ENCODE measurements around the gene PITRM1.

The PITRM1 gene

DNA sequence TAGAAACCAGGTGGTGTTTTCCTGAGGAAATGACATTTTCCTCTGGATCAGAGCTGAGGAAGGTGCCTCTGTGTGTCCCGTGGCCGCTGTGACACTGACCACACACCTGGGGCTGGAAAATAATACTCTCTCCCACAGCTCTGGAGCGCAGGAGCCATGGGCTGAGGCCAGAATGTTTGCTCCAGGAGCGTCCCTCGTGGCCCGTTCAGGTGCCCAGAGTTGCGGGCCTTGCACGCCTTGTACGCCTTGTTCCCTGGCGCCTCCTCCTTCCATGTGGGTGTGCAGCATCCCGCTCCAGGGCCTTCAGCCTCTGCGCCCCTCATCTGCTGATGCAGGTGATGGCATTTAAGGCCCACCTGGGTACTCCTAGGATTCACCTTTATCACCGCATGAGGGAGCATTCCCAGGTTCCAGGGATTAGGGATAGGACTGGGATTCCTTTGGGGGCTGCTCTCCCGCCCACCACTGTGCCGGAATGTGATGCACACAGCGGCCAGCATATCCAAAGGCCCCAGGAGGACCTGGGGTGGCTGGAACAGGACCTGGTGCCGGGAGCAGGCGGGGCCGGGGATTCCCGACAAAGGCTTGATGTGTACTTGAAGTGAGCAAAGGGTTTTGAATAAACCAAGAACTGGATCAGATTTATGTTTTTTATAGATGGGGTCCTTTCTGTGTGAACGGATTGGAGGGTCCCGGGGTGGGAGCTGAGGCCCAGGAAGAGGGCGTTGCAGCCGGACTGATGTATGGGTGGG, 44.0 kb downstream of the PITRM1 start:
- no peak for DNase-seq (ENCODE audit: extremely low read depth, low read depth)
- TF ChIP-seq, protein P1, sequence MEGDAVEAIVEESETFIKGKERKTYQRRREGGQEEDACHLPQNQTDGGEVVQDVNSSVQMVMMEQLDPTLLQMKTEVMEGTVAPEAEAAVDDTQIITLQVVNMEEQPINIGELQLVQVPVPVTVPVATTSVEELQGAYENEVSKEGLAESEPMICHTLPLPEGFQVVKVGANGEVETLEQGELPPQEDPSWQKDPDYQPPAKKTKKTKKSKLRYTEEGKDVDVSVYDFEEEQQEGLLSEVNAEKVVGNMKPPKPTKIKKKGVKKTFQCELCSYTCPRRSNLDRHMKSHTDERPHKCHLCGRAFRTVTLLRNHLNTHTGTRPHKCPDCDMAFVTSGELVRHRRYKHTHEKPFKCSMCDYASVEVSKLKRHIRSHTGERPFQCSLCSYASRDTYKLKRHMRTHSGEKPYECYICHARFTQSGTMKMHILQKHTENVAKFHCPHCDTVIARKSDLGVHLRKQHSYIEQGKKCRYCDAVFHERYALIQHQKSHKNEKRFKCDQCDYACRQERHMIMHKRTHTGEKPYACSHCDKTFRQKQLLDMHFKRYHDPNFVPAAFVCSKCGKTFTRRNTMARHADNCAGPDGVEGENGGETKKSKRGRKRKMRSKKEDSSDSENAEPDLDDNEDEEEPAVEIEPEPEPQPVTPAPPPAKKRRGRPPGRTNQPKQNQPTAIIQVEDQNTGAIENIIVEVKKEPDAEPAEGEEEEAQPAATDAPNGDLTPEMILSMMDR (IDR thresholded peaks at IDR 0.05; ENCODE audit: low read depth, low read length), result no peak

DNA sequence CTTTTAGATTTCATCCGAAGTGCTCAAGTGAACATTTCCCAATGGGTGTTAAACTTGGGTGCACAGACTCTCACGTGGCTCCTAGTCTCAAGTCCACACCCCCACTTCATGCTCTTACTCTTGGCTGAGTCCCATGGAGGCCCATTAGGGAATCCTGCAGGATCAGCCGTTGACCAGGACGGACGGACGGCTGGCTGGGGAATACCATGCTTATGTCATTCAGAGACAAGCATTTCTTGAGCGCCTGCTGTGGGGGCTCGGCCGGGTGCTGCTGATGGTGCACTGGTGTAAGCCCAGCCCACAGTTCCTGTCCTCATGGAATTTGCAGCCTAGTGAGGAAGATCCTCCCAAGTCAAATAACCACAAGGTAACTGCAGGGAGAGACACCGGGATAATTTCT, 44.7 kb downstream of the PITRM1 start:
- TF ChIP-seq, protein P1 (IDR thresholded peaks at IDR 0.05; ENCODE audit: low read depth, low read length), result no peak
- no peak for DNase-seq (ENCODE audit: extremely low read depth, low read depth)

DNA sequence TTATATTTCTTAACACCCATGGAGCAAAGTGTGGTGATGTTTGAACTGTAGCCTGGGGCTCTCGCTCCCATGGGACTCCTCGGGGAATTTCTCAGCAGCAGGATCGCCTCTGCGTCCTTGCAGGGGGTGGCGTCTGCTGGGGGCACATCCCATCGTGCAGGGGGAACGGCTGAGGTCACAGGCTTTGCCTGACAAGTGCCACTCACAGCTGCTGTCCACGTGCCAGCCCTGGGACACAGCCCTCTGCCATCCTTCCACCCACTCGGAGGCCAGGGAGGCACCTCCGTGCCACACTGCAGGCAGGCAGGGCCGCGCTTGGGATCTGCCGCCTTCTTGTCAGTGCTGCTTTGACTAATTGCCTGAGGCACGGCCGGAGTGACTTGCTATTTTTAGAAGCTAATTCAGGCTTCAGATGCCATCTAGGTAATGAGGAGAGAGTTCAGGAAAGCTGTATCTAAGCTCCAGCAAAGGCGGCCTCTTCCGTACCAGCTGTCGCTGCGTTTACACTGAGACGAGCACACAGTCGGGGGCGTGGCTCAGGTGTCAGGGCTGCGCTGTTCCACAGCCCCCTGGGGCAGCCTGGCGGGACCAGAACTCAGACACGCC, 45.7 kb downstream of the PITRM1 start:
- DNase-seq (ENCODE audit: extremely low read depth, low read depth), result no peak
- TF ChIP-seq, protein P1 (IDR thresholded peaks at IDR 0.05; ENCODE audit: low read depth, low read length), result no peak

DNA sequence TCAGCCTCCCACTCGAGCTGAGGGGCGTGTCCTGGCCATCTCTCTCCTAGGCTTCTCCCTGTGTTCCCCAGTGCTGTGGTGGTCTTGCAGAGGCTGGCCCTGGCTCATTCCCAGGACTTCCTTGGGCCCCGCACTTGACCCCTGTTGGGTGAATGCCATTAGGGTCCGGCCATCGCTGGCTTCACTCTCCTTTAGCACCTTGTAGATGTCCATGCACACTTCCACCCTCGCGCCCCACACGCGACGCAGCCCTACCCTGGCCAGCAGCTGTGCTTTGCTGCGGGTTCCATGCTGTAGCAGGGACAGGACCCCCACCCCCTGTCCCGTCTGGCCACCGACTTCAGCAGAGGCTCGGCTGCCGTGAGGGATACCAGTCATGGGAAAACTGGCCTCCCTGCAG, 46.3 kb downstream of the PITRM1 start:
- TF ChIP-seq, protein P1 (IDR thresholded peaks at IDR 0.05; ENCODE audit: low read depth, low read length), result no peak
- no peak for DNase-seq (ENCODE audit: extremely low read depth, low read depth)

DNA sequence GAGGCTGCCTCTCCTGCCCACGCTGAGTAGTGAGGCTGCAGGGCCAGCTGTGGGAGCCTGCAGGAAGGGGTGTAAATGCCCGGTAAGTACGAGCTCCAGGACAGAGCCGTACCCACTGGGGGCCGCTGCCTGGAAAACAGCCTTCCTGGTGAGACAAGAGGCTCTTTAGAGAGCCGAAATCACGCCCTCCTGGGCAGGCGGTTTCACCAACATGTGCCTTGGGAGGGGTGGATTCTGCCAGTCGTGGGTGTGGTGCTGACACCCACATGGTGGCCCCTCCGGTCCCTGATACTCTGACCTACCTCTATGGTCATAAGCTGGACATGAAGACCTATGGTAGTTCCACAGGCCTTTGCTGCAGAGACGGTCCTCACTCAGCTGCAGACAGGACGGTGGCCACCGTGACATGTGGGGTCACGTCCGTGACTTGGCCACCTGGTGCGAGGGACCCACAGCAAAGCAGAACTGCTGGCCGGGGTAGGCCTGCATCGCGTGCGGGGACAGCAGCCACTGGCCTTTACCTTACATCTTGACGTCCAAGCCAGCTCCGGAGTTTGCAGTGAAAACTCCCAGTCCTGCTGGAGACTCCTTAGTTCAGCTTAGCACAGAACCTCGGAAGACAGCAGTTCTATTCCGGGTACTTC, 46.9 kb downstream of the PITRM1 start:
- no peak for DNase-seq (ENCODE audit: extremely low read depth, low read depth)
- TF ChIP-seq, protein P1 (IDR thresholded peaks at IDR 0.05; ENCODE audit: low read depth, low read length), result no peak

DNA sequence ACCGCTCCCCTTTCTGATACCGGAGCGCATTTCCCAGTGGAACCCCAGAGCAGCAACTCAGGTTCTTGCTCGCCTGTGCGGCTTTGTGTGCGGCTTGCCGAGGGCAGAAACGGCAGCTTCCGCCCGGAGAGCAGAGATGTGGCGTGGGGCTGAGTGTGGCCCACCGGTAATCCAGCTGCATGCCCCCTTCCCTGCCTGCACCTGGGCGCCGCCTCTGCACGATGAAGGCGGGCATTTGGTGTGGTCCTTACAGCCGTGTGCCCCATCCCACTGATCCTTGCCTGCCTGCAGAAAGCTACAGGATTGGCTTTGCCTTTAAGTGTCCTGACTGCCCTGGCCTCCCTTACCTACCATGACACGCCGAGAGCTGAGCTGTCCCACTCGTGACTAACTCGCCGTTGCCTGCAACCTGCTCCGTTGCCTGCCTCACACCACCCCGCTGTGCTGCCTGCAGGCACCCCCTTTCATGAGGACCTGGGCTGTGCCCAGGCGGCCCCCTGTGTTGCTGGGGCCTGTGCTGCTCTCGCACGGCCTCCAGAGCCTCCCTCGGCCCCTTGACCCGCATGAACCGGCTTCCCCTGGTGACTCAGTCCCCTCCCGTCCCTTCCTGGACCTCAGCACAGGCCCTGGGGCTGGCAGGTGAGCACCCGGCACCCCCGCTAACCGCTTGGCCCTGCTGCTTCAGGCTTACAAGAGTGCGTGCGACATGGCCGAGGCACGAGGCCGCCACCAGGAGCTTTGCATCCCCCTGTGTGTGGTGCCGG, 48.0 kb downstream of the PITRM1 start:
- no peak for DNase-seq (ENCODE audit: extremely low read depth, low read depth)
- TF ChIP-seq, protein P1 (IDR thresholded peaks at IDR 0.05; ENCODE audit: low read depth, low read length), result no peak
